Thyroid gland (tissue), 4 donors: ENCODE results near the gene CCDC81.

Experiments
- POLR2A ChIP-seq, 2 donors: fragments of 450-650 bp; IDR thresholded peaks; one replicate each; pipeline ENCODE4 v1.6.1; 2017; ENCODE audit warnings: antibody characterized with exemption in 2 of 2, mild to moderate bottlenecking in 2 of 2, moderate library complexity in 1 of 2
- TF ChIP-seq, protein P1 (sequence below), 6 experiments: fragments of 200-600 bp in 3 of 6; fragments of 450-650 bp in 3 of 6; sonication (generic) in 3 of 6; IDR thresholded peaks; one replicate each; pipeline ENCODE4 v1.5.1; 2016 to 2019; ENCODE audit warnings: antibody characterized with exemption in 6 of 6, mild to moderate bottlenecking in 2 of 6, inconsistent platforms in 1 of 6, moderate library complexity in 1 of 6

DNA sequence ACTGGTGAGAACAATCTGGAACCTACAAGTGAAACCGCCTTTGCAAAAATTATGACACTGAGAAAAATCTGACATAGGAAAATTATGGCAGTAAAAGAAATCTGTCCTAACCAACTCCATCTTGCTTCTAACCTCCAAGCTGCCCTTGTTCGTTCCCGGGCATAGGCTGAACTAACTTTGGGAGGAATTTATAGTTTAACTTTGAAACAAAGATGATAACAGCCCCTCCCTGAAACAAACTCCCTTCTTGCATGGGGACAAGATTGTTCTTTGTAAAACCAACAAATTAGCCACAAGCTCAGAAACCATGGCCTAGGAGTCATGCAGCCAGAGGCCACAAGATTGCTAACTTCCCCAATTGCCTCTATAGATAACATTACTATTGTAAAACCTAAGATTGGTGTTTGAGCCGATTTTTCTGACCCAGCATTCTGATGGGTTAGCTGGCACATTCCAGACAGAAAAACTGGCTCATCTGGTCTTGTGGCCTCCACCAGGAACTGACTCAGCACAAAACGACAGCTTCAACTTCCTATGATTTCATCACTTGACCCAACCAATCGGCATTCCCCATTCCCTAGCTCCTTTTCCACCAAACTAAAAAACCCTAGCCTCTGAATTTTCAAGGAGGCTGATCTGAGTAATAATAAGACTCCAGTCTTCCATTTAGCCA lies 3.6 kb upstream of the CCDC81 start:
- TF ChIP-seq, protein P1, sequence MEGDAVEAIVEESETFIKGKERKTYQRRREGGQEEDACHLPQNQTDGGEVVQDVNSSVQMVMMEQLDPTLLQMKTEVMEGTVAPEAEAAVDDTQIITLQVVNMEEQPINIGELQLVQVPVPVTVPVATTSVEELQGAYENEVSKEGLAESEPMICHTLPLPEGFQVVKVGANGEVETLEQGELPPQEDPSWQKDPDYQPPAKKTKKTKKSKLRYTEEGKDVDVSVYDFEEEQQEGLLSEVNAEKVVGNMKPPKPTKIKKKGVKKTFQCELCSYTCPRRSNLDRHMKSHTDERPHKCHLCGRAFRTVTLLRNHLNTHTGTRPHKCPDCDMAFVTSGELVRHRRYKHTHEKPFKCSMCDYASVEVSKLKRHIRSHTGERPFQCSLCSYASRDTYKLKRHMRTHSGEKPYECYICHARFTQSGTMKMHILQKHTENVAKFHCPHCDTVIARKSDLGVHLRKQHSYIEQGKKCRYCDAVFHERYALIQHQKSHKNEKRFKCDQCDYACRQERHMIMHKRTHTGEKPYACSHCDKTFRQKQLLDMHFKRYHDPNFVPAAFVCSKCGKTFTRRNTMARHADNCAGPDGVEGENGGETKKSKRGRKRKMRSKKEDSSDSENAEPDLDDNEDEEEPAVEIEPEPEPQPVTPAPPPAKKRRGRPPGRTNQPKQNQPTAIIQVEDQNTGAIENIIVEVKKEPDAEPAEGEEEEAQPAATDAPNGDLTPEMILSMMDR (IDR thresholded peaks at IDR 0.05) = no peak
- TF ChIP-seq POLR2A (IDR thresholded peaks at IDR 0.05) = no peak
